ENCODE data around the gene BPIFA3.
"Not testable (repeated sequence)": the region's sequence is repeated elsewhere in the genome, so short reads cannot be mapped to it uniquely, and the experiment has no call there.

GRCh38 chr20:33185031-33185590, 32.0 kb upstream of the BPIFA3 start:
- not testable (repeated sequence) for TF ChIP-seq POLR2A, CTCF, POLR2AphosphoS5 (IDR thresholded peaks at IDR 0.05)

Measured in prostate gland (tissue), 2 donors.